ENCODE data around the gene GXYLT1.

Gene GXYLT1

DNA sequence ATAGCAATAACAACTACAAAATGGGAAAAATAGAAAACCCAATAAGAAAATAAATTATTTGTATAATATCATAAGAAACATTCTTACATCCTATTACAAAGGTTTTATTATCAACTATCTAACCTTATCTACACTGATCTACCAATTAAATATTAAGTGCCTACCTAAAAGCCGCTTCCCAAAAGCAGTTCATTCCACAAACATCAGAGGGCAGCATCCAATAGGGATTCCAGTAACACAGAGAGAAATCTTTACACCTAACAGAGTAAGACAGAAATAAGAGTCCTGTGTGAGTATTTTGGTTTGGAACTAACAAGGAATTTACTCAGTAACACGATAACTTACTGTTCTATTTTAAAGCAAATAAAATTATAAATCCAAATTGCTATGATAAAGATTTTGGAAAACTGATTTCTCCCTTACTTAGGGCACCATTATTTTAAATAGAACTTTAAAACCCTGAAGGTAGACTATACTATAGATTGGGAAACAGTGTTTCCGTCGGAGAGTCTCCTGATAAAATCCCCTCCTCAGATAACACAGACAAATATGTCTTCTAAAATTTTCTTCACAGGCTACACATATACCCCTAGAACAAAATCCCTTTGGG, 15.0 kb downstream of the GXYLT1 start:
- H3K4me3 ChIP-seq (ENCODE audit: low read depth, low read length): no peak overlapping the region
- TF ChIP-seq, protein P1, sequence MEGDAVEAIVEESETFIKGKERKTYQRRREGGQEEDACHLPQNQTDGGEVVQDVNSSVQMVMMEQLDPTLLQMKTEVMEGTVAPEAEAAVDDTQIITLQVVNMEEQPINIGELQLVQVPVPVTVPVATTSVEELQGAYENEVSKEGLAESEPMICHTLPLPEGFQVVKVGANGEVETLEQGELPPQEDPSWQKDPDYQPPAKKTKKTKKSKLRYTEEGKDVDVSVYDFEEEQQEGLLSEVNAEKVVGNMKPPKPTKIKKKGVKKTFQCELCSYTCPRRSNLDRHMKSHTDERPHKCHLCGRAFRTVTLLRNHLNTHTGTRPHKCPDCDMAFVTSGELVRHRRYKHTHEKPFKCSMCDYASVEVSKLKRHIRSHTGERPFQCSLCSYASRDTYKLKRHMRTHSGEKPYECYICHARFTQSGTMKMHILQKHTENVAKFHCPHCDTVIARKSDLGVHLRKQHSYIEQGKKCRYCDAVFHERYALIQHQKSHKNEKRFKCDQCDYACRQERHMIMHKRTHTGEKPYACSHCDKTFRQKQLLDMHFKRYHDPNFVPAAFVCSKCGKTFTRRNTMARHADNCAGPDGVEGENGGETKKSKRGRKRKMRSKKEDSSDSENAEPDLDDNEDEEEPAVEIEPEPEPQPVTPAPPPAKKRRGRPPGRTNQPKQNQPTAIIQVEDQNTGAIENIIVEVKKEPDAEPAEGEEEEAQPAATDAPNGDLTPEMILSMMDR (IDR thresholded peaks at IDR 0.05; ENCODE audit: low read depth, low read length): peak; percentile 39; the same call in 1 of the 2 replicates
- H3K36me3 ChIP-seq: no peaks in the 10 kb centered on the region
- no peaks in the 10 kb centered on the region for H3K27me3 ChIP-seq (ENCODE audit: insufficient read depth, low read depth, severe bottlenecking)
- H3K9me3 ChIP-seq (ENCODE audit: severe bottlenecking): no peaks in the 10 kb centered on the region
- DNase-seq: peak; percentile 50
- H3K27ac ChIP-seq: no peak overlapping the region

- Histone ChIP-seq H3K27ac (peak overlapping the region; percentile 22; the same call in 1 of the 2 replicates), H3K36me3 (no peaks in the 10 kb centered on the region), H3K4me3 (ENCODE audit: low read depth, low read length) (no peak overlapping the region), H3K27me3 (ENCODE audit: insufficient read depth, low read depth, severe bottlenecking) (no peaks in the 10 kb centered on the region), H3K9me3 (ENCODE audit: severe bottlenecking) (no peaks in the 10 kb centered on the region)
- TF ChIP-seq, protein P1 (IDR thresholded peaks at IDR 0.05; ENCODE audit: low read depth, low read length): no peak
- no peak for DNase-seq
Measured at GRCh38 chr12:42128888-42129287, 15.8 kb downstream of the GXYLT1 start.

- Histone ChIP-seq H3K27me3 (ENCODE audit: insufficient read depth, low read depth, severe bottlenecking) (no peaks in the 10 kb centered on the region), H3K27ac (no peak overlapping the region), H3K36me3 (no peaks in the 10 kb centered on the region), H3K9me3 (ENCODE audit: severe bottlenecking) (no peaks in the 10 kb centered on the region), H3K4me3 (ENCODE audit: low read depth, low read length) (no peak overlapping the region)
- TF ChIP-seq, protein P1 (IDR thresholded peaks at IDR 0.05; ENCODE audit: low read depth, low read length): no peak
- no peak for DNase-seq
Measured at GRCh38 chr12:42128327-42128726, 16.3 kb downstream of the GXYLT1 start.

- Histone ChIP-seq H3K27me3 (ENCODE audit: insufficient read depth, low read depth, severe bottlenecking) (no peaks in the 10 kb centered on the region), H3K27ac (no peak overlapping the region), H3K9me3 (ENCODE audit: severe bottlenecking) (no peaks in the 10 kb centered on the region), H3K36me3 (no peaks in the 10 kb centered on the region), H3K4me3 (ENCODE audit: low read depth, low read length) (no peak overlapping the region)
- DNase-seq: no peak
- TF ChIP-seq, protein P1 (IDR thresholded peaks at IDR 0.05; ENCODE audit: low read depth, low read length): no peak
Measured at GRCh38 chr12:42126963-42127362, 17.7 kb downstream of the GXYLT1 start.

DNA sequence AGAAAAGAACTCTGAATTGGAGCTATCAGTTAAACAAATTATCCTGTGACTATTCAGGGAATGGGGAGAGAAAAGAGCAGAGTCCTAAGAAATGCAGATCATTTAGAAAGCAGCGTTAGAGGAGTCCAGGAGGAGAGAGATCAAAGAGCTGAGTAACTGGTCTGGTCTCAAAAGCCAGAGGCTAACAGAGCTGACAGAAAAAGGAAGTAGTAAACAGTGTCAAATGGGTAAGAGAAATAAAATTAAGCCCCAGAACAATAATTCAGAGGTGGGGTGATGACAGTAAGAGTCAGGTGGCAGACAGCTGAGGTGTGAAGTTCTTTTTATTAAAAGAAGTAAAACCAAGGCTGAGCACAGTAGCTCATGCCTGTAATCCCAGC, 19.3 kb downstream of the GXYLT1 start:
- no peak for DNase-seq
- Histone ChIP-seq H3K36me3 (no peaks in the 10 kb centered on the region), H3K4me3 (ENCODE audit: low read depth, low read length) (no peak overlapping the region), H3K27ac (peak overlapping the region; percentile 19; the same call in 1 of the 2 replicates), H3K27me3 (ENCODE audit: insufficient read depth, low read depth, severe bottlenecking) (no peaks in the 10 kb centered on the region), H3K9me3 (ENCODE audit: severe bottlenecking) (no peaks in the 10 kb centered on the region)
- TF ChIP-seq, protein P1 (IDR thresholded peaks at IDR 0.05; ENCODE audit: low read depth, low read length): no peak
